ENCODE data around the gene TSHB. TPM values are rescaled to one million over a fixed set of nuclear protein-coding genes. Genes with fewer than 3 reads are reported as not detected.

Gene TSHB
- total RNA-seq, 1 experiment from 2014 or later, result not detected

DNA sequence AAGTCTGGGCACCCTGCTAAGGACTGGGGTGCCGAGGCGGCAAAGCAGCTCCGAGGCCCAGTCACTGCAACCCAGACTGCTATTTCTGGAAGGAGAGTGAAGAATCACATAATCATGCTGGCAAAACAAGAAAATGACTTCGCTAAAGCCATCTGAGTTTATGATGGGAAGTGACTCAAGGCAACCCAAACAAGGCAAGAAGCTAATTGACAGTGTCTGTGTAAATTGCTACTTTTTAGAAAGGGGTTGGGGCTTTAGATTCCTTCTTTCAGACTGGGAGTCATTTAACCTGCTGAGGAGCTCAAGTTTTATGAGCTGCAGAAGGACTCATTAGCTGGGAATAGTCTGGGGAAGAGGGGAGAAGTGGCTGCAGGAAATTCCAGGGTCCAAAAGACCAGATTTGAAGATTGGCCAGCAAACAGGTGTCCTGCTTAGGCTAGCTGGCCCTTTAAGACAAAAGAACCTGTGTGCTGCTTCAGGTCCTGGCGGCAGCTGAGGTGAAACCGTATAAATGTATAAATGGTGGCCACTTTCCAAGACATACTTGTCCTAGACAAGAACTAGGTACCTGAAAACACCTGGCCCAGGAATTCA is 28.1 kb downstream of the TSHB start:
- Histone ChIP-seq H3K9me2 (ENCODE audit: insufficient read depth) (no peaks in the 10 kb centered on the region), H3K4me1 (ENCODE audit: control insufficient read depth in 1 of 2, insufficient read depth in 2 of 2, low read length in 2 of 2) (peaks cover 6 to 8% of the 10 kb centered on the region in 2 experiments), H3K9ac (ENCODE audit: low read length) (no peak overlapping the region), H3K36me3 (ENCODE audit: control insufficient read depth in 1 of 2, insufficient read depth in 2 of 2, low read length in 2 of 2) (no peaks in the 10 kb centered on the region), H3K9me3 (ENCODE audit: control insufficient read depth in 1 of 2, insufficient read depth in 1 of 2, low read depth in 1 of 2, low read length in 2 of 2) (no peaks in the 10 kb centered on the region), H4K20me1 (ENCODE audit: insufficient read depth) (no peaks in the 10 kb centered on the region), H3K27ac (ENCODE audit: low read depth, low read length) (no peak overlapping the region), H3K4me3 (replicated peaks in 1 of 2; ENCODE audit: low read depth in 1 of 2, low read length in 2 of 2) (no peak overlapping the region), H3K4me2 (ENCODE audit: low read length) (no peak overlapping the region), H3K79me2 (ENCODE audit: insufficient read depth, low read length) (no peaks in the 10 kb centered on the region), H3K27me3 (ENCODE audit: insufficient read depth, low read length) (no peaks in the 10 kb centered on the region), H2AFZ (ENCODE audit: low read depth, low read length, poor library complexity, severe bottlenecking) (no peak overlapping the region)
- ATAC-seq (no peak), DNase-seq (ENCODE audit: low read depth, low spot score) (no peak)
- RAD21 ChIA-PET (ENCODE audit: low non-redundant PET in 1 of 2, low total read pairs in 2 of 2, uncharacterized antibody in 2 of 2, unreplicated experiment in 2 of 2), result no interaction called here
- TF ChIP-seq POLR2A (IDR thresholded peaks at IDR 0.05; ENCODE audit: borderline replicate concordance, extremely low read depth, insufficient read depth, insufficient read length) (no peak), EZH2 (IDR thresholded peaks at IDR 0.05) (no peak), POLR2AphosphoS5 (IDR thresholded peaks at IDR 0.05; ENCODE audit: low read depth, low read length) (no peak), FOSL1 (IDR thresholded peaks at IDR 0.05; ENCODE audit: low read depth) (no peak), CEBPB (IDR thresholded peaks at IDR 0.05; ENCODE audit: low read depth) (no peak), EZH2phosphoT487 (IDR thresholded peaks at IDR 0.05; ENCODE audit: borderline replicate concordance) (no peak), MAX (IDR thresholded peaks at IDR 0.05) (no peak), SIN3A (IDR thresholded peaks at IDR 0.05; ENCODE audit: low read depth) (no peak), SP1 (IDR thresholded peaks at IDR 0.05; ENCODE audit: low read depth) (no peak), EGR1 (IDR thresholded peaks at IDR 0.05; ENCODE audit: low read depth) (no peak), JUND (IDR thresholded peaks at IDR 0.05) (no peak), CBX3 (IDR thresholded peaks at IDR 0.05; ENCODE audit: low read depth) (no peak), ZNF274 (IDR thresholded peaks at IDR 0.05; ENCODE audit: low read depth, low read length) (no peak), SRF (IDR thresholded peaks at IDR 0.05; ENCODE audit: low read depth) (no peak)
- TF ChIP-seq, protein P1, sequence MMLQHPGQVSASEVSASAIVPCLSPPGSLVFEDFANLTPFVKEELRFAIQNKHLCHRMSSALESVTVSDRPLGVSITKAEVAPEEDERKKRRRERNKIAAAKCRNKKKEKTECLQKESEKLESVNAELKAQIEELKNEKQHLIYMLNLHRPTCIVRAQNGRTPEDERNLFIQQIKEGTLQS (IDR thresholded peaks at IDR 0.05), result no peak
- POLR2A ChIA-PET, result no interaction called here
- no TSS peak for BruUV-seq (replicated peaks)
- intact Hi-C loops (cut with micrococcal nuclease), result no loop called here
- CTCF ChIA-PET, result interaction anchor here (1.1 kb wide), 1 partner anchor 55 kb away, joined by 3 read pairs; no protein-coding TSS in a partner anchor

Data from HCT116 (cell line).